Stomach smooth muscle (tissue), 2 donors: ENCODE results near the gene NCMAP.

ENCODE experiments used
- H3K27ac ChIP-seq: one replicate; pipeline ENCODE4 v1.7.0; 2013; ENCODE audit warnings: mild to moderate bottlenecking, low read length, inconsistent platforms
- H3K27me3 ChIP-seq, 2 donors: one replicate each; pipeline ENCODE4 v1.7.0; 2013; ENCODE audit warnings: low read length in 2 of 2; ENCODE audit not compliant: insufficient read depth in 2 of 2, control insufficient read depth in 1 of 2
- H3K36me3 ChIP-seq, 2 donors: one replicate each; pipeline ENCODE4 v1.7.0; 2013; ENCODE audit warnings: low read length in 2 of 2; ENCODE audit not compliant: control insufficient read depth in 2 of 2, insufficient read depth in 2 of 2
- H3K4me1 ChIP-seq: one replicate; pipeline ENCODE4 v1.7.0; 2013; ENCODE audit warnings: low read length; ENCODE audit not compliant: control insufficient read depth, insufficient read depth
- H3K4me3 ChIP-seq, 2 donors: one replicate each; pipeline ENCODE4 v1.7.0; 2013; ENCODE audit warnings: low read length in 2 of 2
- H3K9ac ChIP-seq, 2 donors: one replicate each; pipeline ENCODE4 v1.7.0; 2013; ENCODE audit warnings: low read length in 2 of 2, mild to moderate bottlenecking in 1 of 2
- H3K9me3 ChIP-seq, 2 donors: one replicate each; pipeline ENCODE4 v1.7.0; 2013; ENCODE audit warnings: low read length in 2 of 2; ENCODE audit not compliant: control insufficient read depth in 2 of 2
- donor health status: healthy.
- donor health status: Pancreatic carcinoma.

The NCMAP gene

DNA sequence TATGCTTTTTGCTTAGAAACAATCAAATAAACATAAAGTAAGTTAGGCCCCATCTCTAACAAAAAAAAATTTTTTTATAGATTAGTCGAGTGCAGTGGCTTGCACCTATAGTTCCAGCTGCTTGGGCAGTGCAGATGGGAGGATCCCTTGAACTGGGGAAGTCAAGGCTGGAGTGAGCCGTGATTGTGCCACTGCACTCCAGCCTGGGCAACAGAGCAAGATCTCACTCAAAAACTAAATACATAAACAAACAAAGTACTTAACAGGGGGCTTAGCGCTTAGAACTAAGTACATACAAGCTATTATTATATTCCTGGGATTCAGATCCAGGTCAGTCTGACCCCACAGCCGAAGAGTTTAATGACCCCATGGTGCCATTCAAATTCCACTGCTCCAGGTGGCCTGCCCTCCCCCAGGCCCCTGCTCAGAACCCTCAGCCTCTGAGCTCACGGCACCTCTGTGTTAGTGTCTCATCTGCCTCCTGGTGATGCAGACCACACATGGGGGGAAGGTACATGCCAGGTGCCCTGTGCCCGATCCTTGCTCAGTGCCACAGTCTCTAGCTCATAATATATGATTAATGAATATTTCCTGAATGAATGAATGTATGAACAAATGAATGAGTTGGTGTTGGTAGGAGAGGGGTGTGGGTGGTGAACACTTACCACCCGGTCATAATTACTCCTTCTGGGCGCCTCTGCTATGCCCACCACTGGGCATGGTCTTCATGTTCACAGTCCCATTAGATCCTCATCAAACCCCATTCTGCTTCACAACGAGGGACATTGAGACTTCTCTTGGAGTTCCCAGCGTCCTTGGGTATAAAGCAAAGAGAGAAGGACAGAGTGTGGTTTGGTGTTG is 14.6 kb downstream of the NCMAP start:
- Histone ChIP-seq H3K9me3 (no peaks in the 10 kb centered on the region), H3K27me3 (peaks cover 0 to 2% of the 10 kb centered on the region in 2 donors), H3K4me3 (no peak overlapping the region)

DNA sequence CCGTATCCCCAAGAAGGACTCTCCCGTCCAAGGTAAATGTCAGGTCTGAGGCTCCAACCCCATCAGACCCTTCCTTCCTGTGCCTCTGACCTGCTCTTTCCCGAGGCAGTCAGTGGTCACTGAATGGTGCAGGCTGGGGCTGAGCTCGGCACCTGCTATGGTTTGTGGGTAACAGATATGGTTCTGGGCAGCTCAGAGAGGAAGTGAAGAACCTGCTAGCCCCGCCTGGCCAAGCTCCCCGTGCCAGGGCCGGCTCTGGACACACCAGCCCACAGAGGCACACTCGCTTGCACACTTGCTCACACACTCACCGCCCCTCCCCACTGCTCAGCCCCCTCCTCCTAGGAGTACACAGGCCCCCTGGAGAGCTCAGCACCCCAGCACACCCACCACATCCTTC is 16.4 kb downstream of the NCMAP start:
- H3K9ac ChIP-seq, result no peak overlapping the region
- H3K4me1 ChIP-seq, result no peaks in the 10 kb centered on the region
- no peak overlapping the region for H3K4me3 ChIP-seq
- no peaks in the 10 kb centered on the region for H3K9me3 ChIP-seq
- no peaks in the 10 kb centered on the region for H3K36me3 ChIP-seq
- H3K27me3 ChIP-seq, result peaks cover 0 to 2% of the 10 kb centered on the region in 2 donors
- no peak overlapping the region for H3K27ac ChIP-seq

More for the DNA sequence above, 14.6 kb downstream of the NCMAP start:
- Histone ChIP-seq H3K36me3 (no peaks in the 10 kb centered on the region), H3K9ac (no peak overlapping the region), H3K4me1 (no peaks in the 10 kb centered on the region), H3K27ac (no peak overlapping the region)

DNA sequence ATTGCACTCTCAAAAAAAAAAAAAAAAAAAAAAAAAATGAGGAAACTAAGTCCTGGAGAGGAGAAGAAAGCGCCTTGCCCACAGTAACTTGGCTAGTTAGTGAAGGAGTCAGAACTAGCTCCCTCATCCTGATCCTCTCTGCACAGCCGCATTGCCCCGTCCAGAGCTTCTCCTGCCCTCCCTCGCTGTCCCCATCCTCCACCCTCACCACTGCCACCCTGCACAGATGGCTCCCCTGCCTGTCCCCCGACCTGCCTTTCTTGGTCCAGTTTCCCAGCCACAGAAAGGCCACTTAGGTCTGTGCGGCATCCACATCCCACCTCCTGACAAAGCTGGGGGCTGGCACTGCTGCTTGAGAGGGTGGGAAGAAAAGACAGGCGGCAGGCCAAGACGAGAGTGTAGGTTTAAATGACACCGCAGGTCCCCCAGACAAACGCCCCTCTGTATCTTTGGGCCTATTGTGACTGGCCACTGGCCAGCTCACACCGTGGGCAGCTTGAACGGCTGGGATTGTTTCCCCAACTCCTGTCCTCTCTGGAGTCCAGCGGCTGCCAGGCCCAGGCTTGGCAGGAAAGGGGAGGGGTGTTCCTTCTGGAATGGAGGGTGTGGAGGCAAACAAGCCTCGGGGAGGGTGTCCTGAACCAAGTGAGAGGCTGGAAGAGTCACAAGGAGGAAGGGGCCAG is 20.2 kb downstream of the NCMAP start:
- Histone ChIP-seq H3K27me3 (peaks cover 0 to 2% of the 10 kb centered on the region in 2 donors), H3K4me1 (no peaks in the 10 kb centered on the region), H3K4me3 (no peak overlapping the region), H3K9me3 (no peaks in the 10 kb centered on the region), H3K9ac (no peak overlapping the region), H3K27ac (no peak overlapping the region), H3K36me3 (no peaks in the 10 kb centered on the region)

DNA sequence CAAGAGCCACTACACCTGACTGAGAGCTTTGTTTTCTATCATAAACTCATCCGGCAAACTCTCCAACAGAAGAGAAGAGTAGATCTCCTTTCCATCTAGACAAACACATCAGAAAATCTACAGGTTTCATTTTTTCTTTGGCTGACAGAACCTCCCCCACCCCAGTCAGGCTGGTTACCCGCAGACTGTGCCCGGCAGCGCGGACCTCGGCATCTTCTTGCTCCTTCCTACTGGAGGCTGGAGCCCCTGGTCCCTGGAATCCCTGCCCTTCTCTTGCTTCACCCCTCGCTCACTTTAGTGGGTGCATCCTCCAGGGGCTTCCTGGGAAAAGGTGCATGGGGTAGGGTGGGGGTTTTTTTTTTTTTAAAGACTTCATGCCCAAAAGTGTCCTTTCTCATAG is 23.0 kb downstream of the NCMAP start:
- Histone ChIP-seq H3K4me1 (no peaks in the 10 kb centered on the region), H3K9me3 (no peaks in the 10 kb centered on the region), H3K27me3 (no peaks in the 10 kb centered on the region), H3K9ac (no peak overlapping the region), H3K4me3 (no peak overlapping the region), H3K27ac (no peak overlapping the region), H3K36me3 (no peaks in the 10 kb centered on the region)

DNA sequence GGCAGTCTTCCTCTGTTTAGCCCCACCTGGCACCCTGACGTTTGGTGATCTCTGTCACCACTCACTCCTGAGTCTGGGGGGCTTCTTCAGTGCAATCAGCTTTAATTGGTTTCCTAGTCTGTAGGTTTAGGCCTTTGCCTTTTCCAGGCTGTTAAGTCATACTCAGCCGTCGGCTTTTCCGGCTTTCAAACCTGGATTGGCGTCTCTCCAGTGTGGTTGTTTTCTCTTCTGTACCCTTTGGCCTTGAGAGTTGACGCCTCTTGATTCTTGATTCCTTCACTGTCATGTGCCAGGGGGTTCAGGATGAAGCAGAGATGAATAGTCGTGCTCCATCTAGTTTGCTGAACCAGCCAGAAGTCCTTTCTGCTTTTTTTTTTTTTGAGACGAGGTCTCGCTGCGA is 24.9 kb downstream of the NCMAP start:
- H3K9me3 ChIP-seq, result no peaks in the 10 kb centered on the region
- no peak overlapping the region for H3K4me3 ChIP-seq
- no peak overlapping the region for H3K9ac ChIP-seq
- no peak overlapping the region for H3K27ac ChIP-seq
- H3K27me3 ChIP-seq, result peaks cover 0 to 5% of the 10 kb centered on the region in 2 donors
- no peaks in the 10 kb centered on the region for H3K36me3 ChIP-seq
- no peaks in the 10 kb centered on the region for H3K4me1 ChIP-seq

DNA sequence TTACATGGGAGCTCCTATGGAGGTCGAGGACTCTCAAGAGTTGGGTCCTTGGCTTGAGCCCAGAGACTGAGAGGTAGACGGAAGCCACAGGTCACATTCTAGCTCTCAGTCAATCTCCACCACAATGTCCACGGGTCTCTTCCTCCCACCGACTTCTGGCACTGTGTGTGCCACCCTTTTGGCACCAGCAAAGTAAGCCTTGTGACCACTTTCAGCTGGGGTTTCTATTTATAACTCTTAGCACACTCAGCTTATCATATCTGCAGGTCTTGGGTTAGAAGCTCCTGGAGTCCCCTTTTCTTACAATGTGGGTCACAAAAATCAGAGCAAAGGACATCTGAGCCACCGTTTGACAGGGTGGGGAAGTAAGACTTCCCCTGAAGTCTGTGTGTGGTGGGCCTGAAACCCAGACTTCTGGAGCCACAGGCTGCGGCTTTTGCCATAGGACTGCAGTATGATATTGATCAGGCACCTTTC is 28.3 kb downstream of the NCMAP start:
- Histone ChIP-seq H3K9me3 (no peaks in the 10 kb centered on the region), H3K4me3 (no peak overlapping the region), H3K27me3 (peaks cover 0 to 7% of the 10 kb centered on the region in 2 donors), H3K36me3 (no peaks in the 10 kb centered on the region), H3K9ac (no peak overlapping the region), H3K27ac (no peak overlapping the region), H3K4me1 (no peaks in the 10 kb centered on the region)

DNA sequence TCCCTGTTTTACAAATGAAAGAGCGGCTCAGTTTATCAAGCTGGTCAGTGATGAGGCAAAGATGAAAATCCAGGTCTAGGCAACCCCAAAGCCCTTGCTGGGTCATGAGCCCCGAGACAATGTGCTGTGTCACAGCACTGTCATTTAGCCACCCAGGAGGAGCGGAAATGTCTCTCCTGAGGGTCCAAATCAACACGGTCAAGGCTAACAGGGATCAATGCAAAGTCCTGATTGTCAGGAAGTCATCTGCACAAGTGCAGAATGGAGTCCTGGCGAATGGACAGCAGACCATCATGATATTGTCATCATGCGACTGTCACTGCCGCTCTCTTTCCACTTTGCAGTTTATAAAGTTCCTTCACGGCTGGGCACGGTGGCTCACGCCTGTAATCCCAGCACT is 30.2 kb downstream of the NCMAP start:
- Histone ChIP-seq H3K27me3 (peaks cover 0 to 7% of the 10 kb centered on the region in 2 donors), H3K4me3 (no peak overlapping the region), H3K4me1 (no peaks in the 10 kb centered on the region), H3K9me3 (no peaks in the 10 kb centered on the region), H3K9ac (no peak overlapping the region), H3K27ac (no peak overlapping the region), H3K36me3 (no peaks in the 10 kb centered on the region)

DNA sequence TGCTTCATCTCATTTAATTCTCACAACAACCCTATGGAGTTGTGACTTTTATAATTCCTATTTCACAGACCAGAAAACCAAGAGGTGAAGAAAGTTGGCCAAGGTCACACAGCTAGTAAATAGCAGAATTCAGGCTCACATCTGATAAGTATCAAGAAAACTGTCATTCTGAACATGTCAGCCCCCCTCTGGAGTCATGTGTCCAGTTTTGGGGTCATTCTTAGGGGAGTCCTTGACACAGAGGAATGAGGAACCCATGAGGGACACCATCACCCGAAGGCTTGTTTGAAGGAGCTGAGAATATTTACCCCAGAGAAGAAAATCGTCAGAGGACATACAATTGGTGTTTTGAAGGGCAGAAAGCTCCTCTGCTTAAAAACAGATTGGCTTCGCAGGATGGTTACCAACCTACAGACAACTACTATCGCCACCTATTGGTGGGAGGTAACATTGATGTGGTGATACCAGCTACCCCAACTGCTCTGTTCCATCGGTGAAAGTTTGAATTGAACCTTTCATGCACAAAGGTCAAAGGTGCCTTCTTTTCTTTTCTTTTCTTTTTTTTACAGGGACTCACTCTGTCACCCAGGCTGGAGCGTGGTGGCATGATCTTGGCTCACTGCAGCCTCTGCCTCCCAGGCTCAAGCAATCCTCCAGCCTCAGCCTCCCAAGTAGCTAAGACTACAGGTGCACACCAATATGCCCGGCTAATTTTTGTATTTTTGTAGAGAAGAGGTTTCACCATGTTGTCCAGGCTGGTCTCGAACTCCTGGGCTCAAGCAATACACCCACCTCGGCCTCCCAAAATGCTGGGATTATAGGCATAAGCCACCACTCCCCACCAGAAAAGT is 31.3 kb downstream of the NCMAP start:
- no peak overlapping the region for H3K9ac ChIP-seq

DNA sequence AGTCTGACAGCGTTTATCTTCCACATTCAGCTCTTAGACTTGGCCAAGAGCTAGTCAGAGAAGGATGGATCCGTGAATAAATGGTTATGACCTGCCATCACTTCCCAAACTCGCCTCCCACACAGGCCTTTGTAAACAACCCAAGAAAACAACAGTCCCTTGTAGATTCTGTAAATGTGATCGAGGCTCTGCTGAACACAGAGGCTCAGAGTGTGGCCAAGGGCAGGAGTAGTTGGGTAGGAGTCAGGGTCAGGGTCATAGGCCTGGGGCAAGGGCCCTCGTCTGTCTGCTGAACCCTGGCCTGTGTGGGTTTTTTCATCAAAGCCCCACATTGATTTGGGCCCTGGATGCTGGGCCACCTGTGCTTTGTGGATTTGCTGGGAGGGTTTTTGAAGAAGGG is 32.7 kb downstream of the NCMAP start:
- Histone ChIP-seq H3K9me3 (no peaks in the 10 kb centered on the region), H3K27me3 (peaks cover 0 to 9% of the 10 kb centered on the region in 2 donors), H3K36me3 (no peaks in the 10 kb centered on the region), H3K4me3 (no peak overlapping the region), H3K9ac (no peak overlapping the region), H3K27ac (no peak overlapping the region), H3K4me1 (no peaks in the 10 kb centered on the region)

More for the DNA sequence above, 31.3 kb downstream of the NCMAP start:
- Histone ChIP-seq H3K36me3 (no peaks in the 10 kb centered on the region), H3K4me1 (no peaks in the 10 kb centered on the region), H3K4me3 (no peak overlapping the region), H3K9me3 (no peaks in the 10 kb centered on the region), H3K27ac (no peak overlapping the region), H3K27me3 (peaks cover 0 to 9% of the 10 kb centered on the region in 2 donors)

DNA sequence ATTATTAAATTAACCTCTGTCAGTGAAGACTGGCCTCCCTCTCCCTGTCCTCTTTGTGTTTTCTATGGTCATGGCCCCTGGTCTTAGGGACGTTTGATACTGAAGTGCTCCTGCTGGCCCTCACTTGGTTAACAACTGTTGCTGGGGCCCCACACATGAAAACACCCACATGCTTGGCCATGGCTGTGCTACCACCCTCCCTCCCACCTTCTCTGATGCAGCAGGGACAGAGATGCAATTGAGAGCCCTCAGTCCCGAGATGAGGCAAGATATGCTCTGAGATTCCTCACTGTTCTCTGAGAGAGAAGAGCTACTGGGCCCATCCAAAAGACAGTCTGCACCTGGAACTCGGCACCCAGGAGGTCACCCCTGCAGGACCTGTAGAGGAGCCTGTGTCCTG is 33.3 kb downstream of the NCMAP start:
- Histone ChIP-seq H3K4me1 (no peaks in the 10 kb centered on the region), H3K4me3 (no peak overlapping the region), H3K27ac (no peak overlapping the region), H3K9ac (no peak overlapping the region), H3K9me3 (no peaks in the 10 kb centered on the region), H3K27me3 (peaks cover 0 to 7% of the 10 kb centered on the region in 2 donors), H3K36me3 (no peaks in the 10 kb centered on the region)
